Measurements from ENCODE around the gene FOXK1. TPM values are rescaled to one million over a fixed set of nuclear protein-coding genes. Genes with fewer than 3 reads are reported as not detected.

Gene FOXK1
- total and polyA plus RNA-seq, 2 donors (not counting 1 experiment from before 2014, with no cell fraction given), result 5.2 to 26.9 TPM

- no peaks in the 10 kb centered on the region for H4K20me1 ChIP-seq (ENCODE audit: control insufficient read depth, extremely low read depth, insufficient read depth, low read length)
- H3K4me2 ChIP-seq (ENCODE audit: extremely low read depth, insufficient read depth, low read length), result no peak overlapping the region
- no peaks in the 10 kb centered on the region for H3K79me2 ChIP-seq (ENCODE audit: control insufficient read depth, insufficient read depth, low read length)
- DNase-seq (ENCODE audit: low read depth in 2 of 2), result no peak
- H3K9ac ChIP-seq (ENCODE audit: insufficient read depth, low read length), result no peak overlapping the region
- no peaks in the 10 kb centered on the region for H3K9me3 ChIP-seq (ENCODE audit: control insufficient read depth, insufficient read depth, low read depth, low read length)
- H3K36me3 ChIP-seq (ENCODE audit: control insufficient read depth, insufficient read depth, low read length), result no peaks in the 10 kb centered on the region
- H3K27me3 ChIP-seq (ENCODE audit: control insufficient read depth, insufficient read depth, low read length), result peaks cover 5% of the 10 kb centered on the region
- H2AFZ ChIP-seq (ENCODE audit: low read length), result no peak overlapping the region
- no peak for TF ChIP-seq CTCF (conservative IDR thresholded peaks at IDR 0.05 in 1 of 2, IDR thresholded peaks at IDR 0.05 in 1 of 2; ENCODE audit: low read depth in 1 of 2, low read length in 2 of 2)
- no peak for TF ChIP-seq EZH2 (IDR thresholded peaks at IDR 0.05; ENCODE audit: low read length, missing control alignments)
- no peak overlapping the region for H3K27ac ChIP-seq (ENCODE audit: insufficient read depth, low read length)
- no peak overlapping the region for H3K4me3 ChIP-seq (replicated peaks in 1 of 4; ENCODE audit: control extremely low read depth in 1 of 4, insufficient read depth in 1 of 4, low read depth in 3 of 4, low read length in 4 of 4)
- H3K4me1 ChIP-seq (ENCODE audit: control insufficient read depth, extremely low read depth, insufficient read depth, low read length), result no peaks in the 10 kb centered on the region
Measured at GRCh38 chr7:4803397-4804241, 121.5 kb downstream of the FOXK1 start.

- DNase-seq (ENCODE audit: low read depth in 2 of 2), result no peak
- Histone ChIP-seq H3K4me1 (ENCODE audit: control insufficient read depth, extremely low read depth, insufficient read depth, low read length) (no peaks in the 10 kb centered on the region), H3K4me2 (ENCODE audit: extremely low read depth, insufficient read depth, low read length) (no peak overlapping the region), H3K9ac (ENCODE audit: insufficient read depth, low read length) (no peak overlapping the region), H3K27ac (ENCODE audit: insufficient read depth, low read length) (no peak overlapping the region), H4K20me1 (ENCODE audit: control insufficient read depth, extremely low read depth, insufficient read depth, low read length) (no peaks in the 10 kb centered on the region), H3K36me3 (ENCODE audit: control insufficient read depth, insufficient read depth, low read length) (no peaks in the 10 kb centered on the region), H3K9me3 (ENCODE audit: control insufficient read depth, insufficient read depth, low read depth, low read length) (no peaks in the 10 kb centered on the region), H3K4me3 (replicated peaks in 1 of 4; ENCODE audit: control extremely low read depth in 1 of 4, insufficient read depth in 1 of 4, low read depth in 3 of 4, low read length in 4 of 4) (no peak overlapping the region), H3K79me2 (ENCODE audit: control insufficient read depth, insufficient read depth, low read length) (no peaks in the 10 kb centered on the region), H3K27me3 (ENCODE audit: control insufficient read depth, insufficient read depth, low read length) (peaks cover 5% of the 10 kb centered on the region), H2AFZ (ENCODE audit: low read length) (no peak overlapping the region)
- no peak for TF ChIP-seq CTCF (conservative IDR thresholded peaks at IDR 0.05 in 1 of 2, IDR thresholded peaks at IDR 0.05 in 1 of 2; ENCODE audit: low read depth in 1 of 2, low read length in 2 of 2)
- no peak for TF ChIP-seq EZH2 (IDR thresholded peaks at IDR 0.05; ENCODE audit: low read length, missing control alignments)
Measured at GRCh38 chr7:4805110-4805983, 123.3 kb downstream of the FOXK1 start.

GRCh38 chr7:4805984-4806300 is 123.8 kb downstream of the FOXK1 start:
- Histone ChIP-seq H3K9ac (ENCODE audit: insufficient read depth, low read length) (no peak overlapping the region), H3K4me2 (ENCODE audit: extremely low read depth, insufficient read depth, low read length) (no peak overlapping the region), H3K27me3 (ENCODE audit: control insufficient read depth, insufficient read depth, low read length) (peaks cover 5% of the 10 kb centered on the region), H4K20me1 (ENCODE audit: control insufficient read depth, extremely low read depth, insufficient read depth, low read length) (no peaks in the 10 kb centered on the region), H3K36me3 (ENCODE audit: control insufficient read depth, insufficient read depth, low read length) (no peaks in the 10 kb centered on the region), H3K79me2 (ENCODE audit: control insufficient read depth, insufficient read depth, low read length) (no peaks in the 10 kb centered on the region), H2AFZ (ENCODE audit: low read length) (no peak overlapping the region), H3K9me3 (ENCODE audit: control insufficient read depth, insufficient read depth, low read depth, low read length) (no peaks in the 10 kb centered on the region), H3K4me3 (replicated peaks in 1 of 4; ENCODE audit: control extremely low read depth in 1 of 4, insufficient read depth in 1 of 4, low read depth in 3 of 4, low read length in 4 of 4) (no peak overlapping the region), H3K4me1 (ENCODE audit: control insufficient read depth, extremely low read depth, insufficient read depth, low read length) (no peaks in the 10 kb centered on the region), H3K27ac (ENCODE audit: insufficient read depth, low read length) (no peak overlapping the region)
- TF ChIP-seq CTCF (conservative IDR thresholded peaks at IDR 0.05 in 1 of 2, IDR thresholded peaks at IDR 0.05 in 1 of 2; ENCODE audit: low read depth in 1 of 2, low read length in 2 of 2), result no peak
- TF ChIP-seq EZH2 (IDR thresholded peaks at IDR 0.05; ENCODE audit: low read length, missing control alignments), result no peak
- no peak for DNase-seq (ENCODE audit: low read depth in 2 of 2)

Data from fibroblast of lung (primary cell).